HEK293T (cell line): ENCODE data around the gene BRF1.

Experiments
- CTCF ChIA-PET: fragments of 350-600 bp; formaldehyde crosslinking; extraction: SDS; loops from one replicate; lab custom pipeline; 2021; ENCODE audit warnings: antibody characterized with exemption, inconsistent platforms; lab: Yijun Ruan, JAX
- POLR2A ChIA-PET: fragments of 350-600 bp; formaldehyde crosslinking; extraction: SDS; loops from one replicate; lab custom pipeline; 2020; ENCODE audit warnings: antibody characterized with exemption, inconsistent platforms; lab: Yijun Ruan, JAX
- DNase-seq: peaks from one replicate; pipeline ENCODE4 v3.0.0; 2012; ENCODE audit warnings: mixed read lengths; ENCODE audit errors: extremely low spot score
- ARNT ChIP-seq: fragments of 450-650 bp; IDR thresholded peaks from 2 replicates; pipeline ENCODE4 v1.6.1; 2017; ENCODE audit warnings: mild to moderate bottlenecking
- BHLHE40 ChIP-seq: fragments of 450-650 bp; IDR thresholded peaks from 2 replicates; pipeline ENCODE4 v1.6.1; 2016; ENCODE audit warnings: mild to moderate bottlenecking, moderate library complexity, borderline replicate concordance
- CTBP1 ChIP-seq: fragments of 450-650 bp; IDR thresholded peaks from 2 replicates; pipeline ENCODE4 v1.6.1; 2016; ENCODE audit warnings: borderline replicate concordance
- ELF4 ChIP-seq: fragments of 450-650 bp; IDR thresholded peaks from 2 replicates; pipeline ENCODE4 v1.6.1; 2017; ENCODE audit warnings: antibody characterized with exemption
- FOXA1 ChIP-seq: fragments of 450-650 bp; IDR thresholded peaks from 2 replicates; pipeline ENCODE4 v1.6.1; 2016; ENCODE audit warnings: mild to moderate bottlenecking
- FOXK2 ChIP-seq: fragments of 450-650 bp; IDR thresholded peaks from 2 replicates; pipeline ENCODE4 v1.6.1; 2016; ENCODE audit warnings: mild to moderate bottlenecking
- FOXM1 ChIP-seq: fragments of 450-650 bp; IDR thresholded peaks from 2 replicates; pipeline ENCODE4 v1.6.1; 2017; ENCODE audit warnings: mild to moderate bottlenecking, borderline replicate concordance
- HDGF ChIP-seq: fragments of 450-650 bp; IDR thresholded peaks from 2 replicates; pipeline ENCODE4 v1.6.1; 2017; ENCODE audit warnings: antibody characterized with exemption, borderline replicate concordance
- L3MBTL2 ChIP-seq: fragments of 450-650 bp; conservative IDR thresholded peaks from 2 replicates; pipeline ENCODE4 v1.6.1; 2016; ENCODE audit warnings: mild to moderate bottlenecking
- LEF1 ChIP-seq: fragments of 450-650 bp; IDR thresholded peaks from 2 replicates; pipeline ENCODE4 v1.6.1; 2017; ENCODE audit warnings: mild to moderate bottlenecking, borderline replicate concordance
- NFRKB ChIP-seq: fragments of 450-650 bp; IDR thresholded peaks from 2 replicates; pipeline ENCODE4 v1.6.1; 2016; ENCODE audit warnings: mild to moderate bottlenecking, moderate library complexity
- PKNOX1 ChIP-seq: fragments of 450-650 bp; IDR thresholded peaks from 2 replicates; pipeline ENCODE4 v1.6.1; 2016
- SP1 ChIP-seq: fragments of 450-650 bp; IDR thresholded peaks from 2 replicates; pipeline ENCODE4 v1.6.1; 2017
- SUZ12 ChIP-seq: fragments of 450-650 bp; IDR thresholded peaks from 2 replicates; pipeline ENCODE4 v1.6.1; 2016; ENCODE audit warnings: mild to moderate bottlenecking
- TARDBP ChIP-seq: fragments of 450-650 bp; IDR thresholded peaks from 2 replicates; pipeline ENCODE4 v1.6.1; 2016
- ZNF384 ChIP-seq: fragments of 450-650 bp; IDR thresholded peaks from 2 replicates; pipeline ENCODE4 v1.6.1; 2016

Gene BRF1

DNA sequence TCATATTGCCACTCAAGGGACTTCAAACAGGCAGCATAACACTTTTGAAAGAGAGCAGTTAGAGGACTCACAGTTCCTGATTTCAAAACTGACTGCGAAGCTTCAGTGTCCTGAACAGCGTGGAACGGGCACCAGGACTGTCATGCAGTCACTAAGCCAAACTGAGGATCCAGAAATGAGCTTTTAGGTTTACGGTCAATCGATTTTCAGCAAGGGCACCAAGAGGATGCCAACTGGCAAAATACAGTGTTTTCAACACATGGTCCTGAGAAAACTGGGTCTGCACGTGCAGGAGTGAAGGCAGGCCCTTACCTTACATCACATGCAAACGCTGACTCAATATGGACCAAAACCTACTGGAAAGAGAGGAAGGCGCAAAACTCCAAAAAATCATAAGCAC, 15.6 kb downstream of the BRF1 start:
- POLR2A ChIA-PET = no interaction called here
- CTCF ChIA-PET = no interaction called here
- no peak for DNase-seq

GRCh38 chr14:105283899-105284298, 16.9 kb downstream of the BRF1 start:
- POLR2A ChIA-PET = no interaction called here
- CTCF ChIA-PET = no interaction called here
- DNase-seq = no peak
- no peak for TF ChIP-seq HDGF
- TF ChIP-seq BHLHE40 = no peak
- TF ChIP-seq SP1 = no peak
- TF ChIP-seq ELF4 = no peak
- TF ChIP-seq FOXM1 = no peak
- TF ChIP-seq LEF1 = no peak
- TF ChIP-seq PKNOX1 = no peak
- TF ChIP-seq TARDBP = no peak
- TF ChIP-seq SUZ12 = no peak
- TF ChIP-seq L3MBTL2 = no peak
- TF ChIP-seq ZNF384 = no peak
- TF ChIP-seq CTBP1 = no peak
- TF ChIP-seq ARNT = no peak
- no peak for TF ChIP-seq FOXK2
- no peak for TF ChIP-seq NFRKB
- no peak for TF ChIP-seq FOXA1

More for the DNA sequence above, 15.6 kb downstream of the BRF1 start:
- no peak for TF ChIP-seq L3MBTL2
- TF ChIP-seq FOXK2 = no peak
- TF ChIP-seq SUZ12 = no peak
- no peak for TF ChIP-seq TARDBP
- no peak for TF ChIP-seq ELF4
- TF ChIP-seq NFRKB = no peak
- TF ChIP-seq BHLHE40 = no peak
- TF ChIP-seq SP1 = no peak
- TF ChIP-seq LEF1 = no peak
- no peak for TF ChIP-seq CTBP1
- TF ChIP-seq ARNT = no peak

- peak; percentile 69 for TF ChIP-seq PKNOX1
- no peak for TF ChIP-seq NFRKB
- DNase-seq = no peak
- ChIA-PET CTCF (no interaction called here), POLR2A (no interaction called here)
Observed at GRCh38 chr14:105283028-105283427, 17.8 kb downstream of the BRF1 start.

DNA sequence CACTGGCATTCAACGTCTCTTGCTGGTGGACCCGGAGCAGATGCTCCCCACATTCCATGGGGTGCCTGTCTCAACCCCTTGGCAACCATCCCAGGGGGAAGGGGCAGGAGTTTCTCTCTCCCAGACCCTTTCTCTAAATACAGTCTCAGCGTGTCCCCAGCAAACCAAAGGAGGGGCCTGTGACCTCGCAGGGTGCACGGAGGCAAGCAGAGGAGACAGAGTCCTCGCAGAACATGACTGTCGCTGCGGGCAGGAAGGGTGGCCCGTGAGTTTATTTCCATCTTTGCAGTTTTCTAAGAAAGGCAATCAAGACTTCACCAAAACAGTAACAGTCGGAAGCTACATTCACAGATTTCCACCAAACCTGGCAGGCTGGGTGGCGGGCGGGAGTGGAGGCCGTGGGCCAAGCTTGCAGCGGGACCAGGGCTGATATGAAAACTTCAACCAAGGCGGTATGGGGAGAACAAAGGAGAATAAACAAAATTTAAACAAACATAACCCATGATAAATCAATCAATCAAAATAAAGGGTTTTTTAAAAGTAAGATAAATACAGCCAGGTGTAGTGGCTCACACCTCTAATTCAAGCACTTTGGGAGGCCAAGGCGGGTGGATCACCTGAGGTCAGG, 18.6 kb downstream of the BRF1 start:
- no peak for TF ChIP-seq FOXM1
- 0 out of 2 replicates have a peak, but pooled peaks have one; percentile 3 for TF ChIP-seq LEF1
- no peak for DNase-seq
- POLR2A ChIA-PET = interaction anchor here (1.0 kb wide), 1 partner anchor 19 kb away, joined by 3 read pairs; no protein-coding TSS in a partner anchor
- CTCF ChIA-PET = interaction anchor here (0.7 to 1.0 kb wide), 2 partner anchors 14 to 80 kb away, joined by 3 read pairs; no protein-coding TSS in a partner anchor

GRCh38 chr14:105281371-105282097, 19.3 kb downstream of the BRF1 start:
- DNase-seq = peak; percentile 66
- no peak for TF ChIP-seq FOXA1
- 0 out of 2 replicates have a peak, but pooled peaks have one; percentile 9 for TF ChIP-seq LEF1
- CTCF ChIA-PET = interaction anchor here (0.6 to 1.0 kb wide), 3 partner anchors 79 to 185 kb away, joined by 3 to 6 read pairs (median 4); no protein-coding TSS in a partner anchor
- POLR2A ChIA-PET = interaction anchor here (1.0 kb wide), 1 partner anchor 20 kb away, joined by 3 read pairs; no protein-coding TSS in a partner anchor

GRCh38 chr14:105280525-105280924, 20.3 kb downstream of the BRF1 start:
- DNase-seq = no peak
- POLR2A ChIA-PET = no interaction called here
- TF ChIP-seq TARDBP (no peak), ELF4 (no peak), PKNOX1 (no peak), FOXM1 (no peak), SP1 (no peak), NFRKB (no peak), ARNT (no peak), FOXK2 (no peak), HDGF (no peak), FOXA1 (no peak), LEF1 (no peak), BHLHE40 (no peak)
- CTCF ChIA-PET = no interaction called here
